Activated T-cell treated with anti-CD3 and anti-CD28 coated beads, Interleukin-2, amount 50 U/mL, for 1 hour (primary cell): ENCODE data around the gene SH2D3C.
"Not testable (repeated sequence)": the region's sequence is repeated elsewhere in the genome, so short reads cannot be mapped to it uniquely, and the experiment has no call there.

Source experiments
- DNase-seq: peaks from one replicate; pipeline ENCODE4 v3.0.0-alpha.2; 2020

SH2D3C gene

GRCh38 chr9:127783111-127784008 is 4.9 kb upstream of the SH2D3C start:
- DNase-seq, result peak; percentile 69

DNA sequence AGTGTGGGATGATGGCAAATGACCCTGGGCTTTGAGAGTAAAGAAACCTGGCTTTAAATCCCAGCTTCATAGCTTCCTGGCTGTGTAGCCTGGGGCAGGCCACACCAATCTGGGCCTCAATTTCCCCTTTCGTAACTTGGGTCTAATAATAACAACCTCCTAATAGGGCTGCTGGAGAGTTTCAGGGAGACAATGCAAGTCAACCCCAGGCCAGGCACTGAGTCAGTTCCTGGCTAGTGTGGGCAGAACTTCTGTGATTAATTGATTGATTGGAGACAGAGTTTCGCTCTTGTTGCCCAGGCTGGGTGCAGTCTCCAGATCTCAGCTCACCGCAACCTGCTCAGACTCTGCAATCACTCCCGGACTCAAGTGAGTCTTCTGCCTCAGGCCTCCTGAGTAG is 3.3 kb upstream of the SH2D3C start:
- DNase-seq, result no peak

GRCh38 chr9:127780909-127781308 is 2.4 kb upstream of the SH2D3C start:
- DNase-seq, result not testable (repeated sequence)

GRCh38 chr9:127780126-127780885 is 1.8 kb upstream of the SH2D3C start:
- no peak for DNase-seq

GRCh38 chr9:127779136-127779981 is 893 bp upstream of the SH2D3C start:
- no peak for DNase-seq

DNA sequence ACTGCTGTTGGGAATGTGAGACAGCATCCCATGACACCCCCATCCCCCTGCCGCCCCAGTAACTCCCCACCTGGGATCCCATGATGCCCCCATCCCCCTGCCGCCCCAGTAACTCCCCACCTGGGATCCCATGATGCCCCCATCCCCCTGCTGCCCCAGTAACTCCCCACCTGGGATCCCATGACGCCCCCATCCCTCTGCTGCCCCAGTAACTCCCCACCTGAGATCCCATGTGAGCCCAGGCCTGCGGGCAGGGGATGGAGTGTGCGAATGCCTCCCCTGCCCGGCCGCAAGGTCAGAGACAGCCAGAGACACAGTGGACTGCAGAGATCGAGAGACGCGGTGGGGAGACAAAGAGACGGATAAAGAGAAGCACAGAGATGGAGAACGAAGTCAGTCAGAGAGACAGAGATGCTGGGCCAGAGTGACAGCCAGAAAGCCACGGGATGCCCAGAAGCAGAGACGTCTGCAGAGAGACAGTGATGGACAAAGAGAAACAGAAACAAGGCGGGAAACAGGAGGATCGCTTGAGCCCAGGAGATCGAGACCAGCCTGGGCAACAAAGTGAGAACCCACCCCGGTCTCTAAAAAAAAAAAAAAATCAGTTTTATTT is 992 bp downstream of the SH2D3C start:
- DNase-seq, result no peak

- no peak for DNase-seq
Observed at GRCh38 chr9:127776924-127777289, 1.6 kb downstream of the SH2D3C start.

DNA sequence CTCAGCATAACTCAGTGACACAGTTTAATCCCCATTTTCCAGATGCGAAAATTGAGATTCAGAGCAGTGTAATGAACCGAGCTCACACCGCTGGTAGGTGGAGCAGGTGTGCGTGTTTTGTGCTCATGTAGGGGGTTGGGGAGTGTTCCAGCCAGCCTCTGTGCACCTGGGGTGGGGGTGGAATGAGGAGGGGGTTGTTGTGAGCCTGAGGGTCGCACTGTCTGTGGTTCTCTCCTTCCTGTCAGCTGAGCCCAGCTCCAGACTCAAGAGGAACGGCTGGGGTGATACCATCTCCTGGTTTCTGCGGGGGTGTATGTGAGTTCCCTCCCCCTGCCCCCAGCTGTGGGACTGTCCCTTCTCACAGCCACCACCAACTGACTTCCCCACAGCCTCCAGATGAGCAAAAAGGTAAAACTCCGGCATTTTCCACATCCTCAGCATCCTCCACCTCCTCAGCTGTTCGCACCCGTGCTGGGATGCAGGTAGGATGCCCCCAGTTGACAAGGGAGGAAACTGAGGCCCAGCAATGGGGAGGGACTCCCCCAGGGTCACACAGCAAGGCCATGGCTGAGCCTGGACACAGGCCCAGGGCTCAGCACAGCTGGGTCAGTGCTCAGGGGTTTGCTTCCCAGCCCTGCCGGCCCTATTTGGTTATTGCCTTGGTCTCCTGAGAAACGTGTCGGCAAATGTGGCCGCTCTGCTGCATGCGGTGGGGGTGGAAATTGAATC is 2.1 kb downstream of the SH2D3C start:
- DNase-seq, result peak; percentile 77

DNA sequence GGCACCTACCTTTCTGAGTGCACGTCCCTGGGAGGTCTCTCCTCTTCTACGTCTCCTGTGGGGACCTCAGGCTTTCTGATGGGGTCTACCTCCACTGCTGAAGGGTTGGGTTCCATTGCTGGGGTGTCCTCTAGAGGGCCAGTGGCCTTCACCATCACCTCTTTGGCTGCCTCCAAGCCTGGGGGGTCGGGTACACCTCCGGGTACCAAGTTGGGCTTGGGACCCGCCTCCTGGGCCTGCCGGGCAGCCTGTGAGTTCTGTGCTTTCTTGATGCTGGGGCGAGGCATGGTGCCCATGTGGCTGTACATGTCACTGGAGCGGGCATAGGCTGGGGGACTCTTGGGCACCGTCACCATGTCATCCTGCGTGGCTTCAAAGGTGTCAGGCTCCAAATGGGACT is 4.5 kb downstream of the SH2D3C start:
- no peak for DNase-seq

- no peak for DNase-seq
Observed at GRCh38 chr9:127773272-127773671, 5.2 kb downstream of the SH2D3C start.

DNA sequence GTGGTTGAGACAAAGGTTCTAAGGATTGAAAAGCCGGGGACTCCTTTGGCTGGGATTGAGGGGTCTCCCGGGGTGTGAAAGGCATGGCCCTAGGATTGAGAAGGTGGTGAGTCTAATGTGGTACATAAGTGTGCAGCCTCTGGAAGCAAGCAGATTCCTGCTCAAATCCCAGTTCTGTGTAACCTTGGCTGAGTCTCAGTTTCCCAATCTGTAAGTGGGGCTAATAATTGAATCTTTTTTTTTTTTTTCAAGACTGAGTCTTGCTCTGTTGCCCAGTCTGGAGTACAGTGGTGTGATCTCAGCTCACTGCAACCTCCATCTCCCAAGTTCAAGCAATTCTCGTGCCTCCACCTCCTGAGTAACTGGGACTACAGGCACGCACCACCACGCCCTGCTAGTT is 5.9 kb downstream of the SH2D3C start:
- no peak for DNase-seq

DNA sequence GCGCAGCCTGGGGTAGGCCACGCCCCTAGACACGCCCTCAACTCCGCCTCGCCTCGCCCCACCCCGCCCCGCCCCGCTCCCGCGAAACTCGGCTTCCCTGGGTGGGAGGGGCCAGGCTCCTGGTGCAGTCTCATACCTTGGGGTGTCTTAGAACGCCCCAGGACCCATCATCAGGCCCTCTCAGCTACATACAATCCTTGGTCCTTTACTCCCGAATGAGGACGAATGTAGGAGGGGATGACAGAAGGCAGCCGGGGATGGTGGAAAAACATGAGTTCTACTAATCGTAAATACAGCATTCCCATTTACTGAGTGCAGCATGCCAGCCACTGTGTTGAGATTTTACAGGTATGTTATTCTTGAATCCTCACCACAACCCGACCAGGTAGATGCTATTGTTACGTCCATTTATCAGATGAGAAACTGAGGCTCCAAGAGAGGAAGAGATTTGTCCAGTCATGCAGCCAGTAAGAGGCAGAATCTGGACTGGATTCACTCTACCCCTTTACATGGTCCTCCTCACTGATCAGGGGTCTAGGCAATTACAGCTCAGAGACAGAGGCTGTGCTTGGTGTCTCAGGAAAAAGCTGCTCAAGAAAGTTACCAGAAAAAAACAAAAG is 6.8 kb downstream of the SH2D3C start:
- DNase-seq, result no peak

GRCh38 chr9:127770905-127771569 is 7.4 kb downstream of the SH2D3C start:
- DNase-seq, result peak; percentile 93

DNA sequence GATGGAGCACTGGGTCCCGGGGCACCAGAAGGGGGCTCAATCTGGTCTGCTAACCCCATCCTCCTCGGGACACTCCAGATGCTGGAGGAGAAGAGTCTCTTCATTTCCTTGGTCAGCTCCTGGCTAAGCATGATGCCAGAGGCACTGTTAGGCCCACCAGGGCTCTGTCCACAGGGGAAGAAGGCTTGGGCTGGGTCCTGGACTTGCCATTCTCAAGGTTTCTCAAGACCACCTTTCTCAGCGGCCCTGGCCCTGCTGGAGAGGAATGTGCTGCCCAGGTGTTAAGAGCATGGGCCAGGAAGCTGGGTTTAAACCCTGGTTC is 7.9 kb downstream of the SH2D3C start:
- no peak for DNase-seq

DNA sequence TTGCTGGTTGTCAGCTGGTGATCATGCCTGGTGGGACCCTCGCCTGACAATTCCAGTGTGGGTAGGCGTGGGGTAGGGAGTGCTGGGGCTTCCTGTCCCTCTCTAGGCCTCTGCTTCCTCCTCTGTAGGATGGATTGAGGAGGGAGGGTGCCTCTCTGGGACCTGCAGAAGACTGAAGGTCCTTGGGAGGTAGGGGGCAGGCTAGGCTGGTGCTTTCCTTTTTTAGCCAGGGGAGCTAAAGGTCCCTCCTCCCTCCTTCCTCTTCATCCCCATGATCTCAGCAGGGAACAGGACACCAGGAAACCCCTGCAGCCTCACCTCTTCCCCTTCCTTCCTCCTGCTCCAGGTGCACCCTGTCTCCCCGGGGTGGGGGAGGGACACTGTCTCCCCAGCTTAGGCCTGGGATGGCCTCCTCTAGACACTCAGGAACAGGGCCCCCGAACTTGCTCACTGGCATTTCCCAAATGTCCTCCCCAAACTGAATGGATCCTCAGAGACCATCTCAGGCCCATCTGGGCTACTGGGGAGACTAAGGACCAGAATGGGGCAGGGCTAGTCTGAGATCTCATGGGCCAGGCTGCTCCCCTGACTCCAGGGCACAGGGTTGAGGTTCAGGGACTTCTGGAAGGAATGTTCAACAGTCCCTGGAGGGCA is 8.4 kb downstream of the SH2D3C start:
- no peak for DNase-seq

- DNase-seq, result no peak
Observed at GRCh38 chr9:127769101-127769500, 9.4 kb downstream of the SH2D3C start.

DNA sequence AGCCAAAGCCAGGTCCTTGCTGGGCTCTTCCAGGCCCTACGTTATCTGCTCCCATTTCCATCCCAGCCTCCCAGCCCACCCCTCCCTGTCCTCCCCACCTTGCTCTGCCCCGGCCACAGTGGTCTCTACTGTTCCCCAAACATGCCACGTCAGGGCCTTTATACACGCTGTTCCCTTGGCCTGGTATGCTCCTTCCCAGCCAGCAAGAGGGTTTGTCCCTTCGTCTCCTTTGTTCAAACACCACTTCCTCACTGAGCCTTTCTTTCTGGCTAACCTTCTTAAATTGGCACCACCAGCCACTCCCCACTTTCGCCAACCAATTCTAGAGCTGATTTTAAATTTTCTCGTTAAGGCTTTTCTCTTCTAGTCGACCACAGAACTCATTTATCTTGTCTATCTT is 9.8 kb downstream of the SH2D3C start:
- DNase-seq, result no peak

DNA sequence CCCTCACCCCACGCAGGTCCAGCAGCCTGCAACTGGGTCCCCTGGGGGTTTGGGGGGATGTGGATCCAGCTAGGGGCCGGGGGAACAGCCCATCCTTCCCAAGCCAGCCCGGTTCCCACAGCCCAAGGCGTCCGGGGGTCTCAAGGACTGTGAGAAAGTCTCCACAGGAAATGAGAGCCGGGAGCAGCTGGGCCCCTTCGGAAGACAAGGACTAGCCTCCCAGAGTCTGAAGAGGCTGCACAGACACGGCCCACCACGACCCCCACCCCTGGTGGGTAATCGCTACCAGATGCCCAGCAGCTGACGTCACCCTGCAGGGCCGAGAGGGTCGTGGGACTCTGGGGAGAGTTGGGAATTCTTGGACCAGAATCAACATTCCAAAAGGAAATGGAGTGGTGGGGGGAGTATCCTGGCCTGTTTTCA is 10.5 kb downstream of the SH2D3C start:
- DNase-seq, result no peak

DNA sequence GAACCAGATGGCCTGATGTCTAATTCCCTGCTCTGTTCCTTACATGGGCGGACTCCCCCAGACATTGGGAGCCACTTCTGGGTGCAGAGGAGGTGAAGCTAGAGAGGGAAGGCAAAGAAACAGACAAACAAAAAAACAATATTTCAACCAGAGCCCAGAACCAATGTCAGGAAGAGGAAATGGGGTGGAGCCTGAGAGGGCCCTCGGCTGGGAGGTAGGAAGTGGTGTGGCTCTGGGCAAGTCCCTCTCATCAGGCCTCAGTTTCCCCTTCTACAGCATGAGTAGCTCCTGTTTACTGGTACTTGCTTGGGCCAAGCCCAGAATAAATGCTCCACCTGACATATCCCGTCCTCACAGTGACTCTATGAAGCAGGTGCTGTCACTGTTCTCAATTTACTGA is 11.1 kb downstream of the SH2D3C start:
- DNase-seq, result no peak

DNA sequence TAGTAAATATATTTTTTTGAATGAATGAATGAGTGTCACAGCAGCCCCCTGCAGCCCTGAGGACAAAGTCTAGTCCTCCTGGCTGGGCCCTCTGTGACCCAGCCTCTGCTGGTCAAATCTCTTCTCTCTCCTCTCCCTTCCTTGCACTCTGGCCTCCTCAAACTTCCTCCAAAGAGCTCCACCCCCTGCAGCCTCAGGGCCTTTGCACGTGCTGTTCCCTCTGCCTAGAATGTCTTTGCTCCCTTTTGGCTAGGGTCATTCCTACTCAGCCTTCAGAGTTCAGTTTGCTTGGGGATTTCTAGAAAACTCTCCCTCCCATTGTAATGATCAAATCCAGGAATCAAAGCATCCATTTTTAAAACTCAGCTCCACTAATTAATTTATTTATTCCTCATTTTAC is 13.0 kb downstream of the SH2D3C start:
- DNase-seq, result no peak

DNA sequence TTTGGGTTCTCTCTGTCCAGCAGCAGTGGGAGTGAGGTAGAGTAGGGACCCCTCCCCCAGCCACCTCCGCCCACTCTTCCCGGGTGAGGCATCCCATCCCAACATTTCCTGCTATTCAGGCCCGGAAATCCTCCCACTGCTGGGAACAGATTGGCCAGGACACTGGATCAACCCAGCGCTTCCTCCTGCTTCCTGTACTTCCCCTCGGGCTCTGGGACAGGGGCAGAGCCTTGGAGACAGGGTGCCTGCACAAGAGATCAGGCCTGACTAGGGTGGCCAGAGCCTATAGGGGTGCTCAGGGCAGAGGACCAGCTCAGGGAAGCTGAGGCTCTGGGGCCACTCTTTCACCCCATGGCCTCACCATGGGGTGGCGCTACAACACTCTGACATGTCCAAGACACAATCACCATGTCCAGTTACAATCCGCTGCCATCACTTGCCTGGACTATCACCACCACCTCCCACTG is 14.5 kb downstream of the SH2D3C start:
- DNase-seq, result peak; percentile 41
